Measurements from ENCODE around the gene HOOK1.

The HOOK1 gene

GRCh38 chr1:59798600-59798999 is 16.1 kb upstream of the HOOK1 start:
- H3K4me3 ChIP-seq (ENCODE audit: low read depth, low read length), result no peak overlapping the region
- no peak for TF ChIP-seq MAX (IDR thresholded peaks at IDR 0.05; ENCODE audit: low read depth, low read length)
- no peak for DNase-seq (ENCODE audit: low read depth)

GRCh38 chr1:59803458-59804038 is 11.2 kb upstream of the HOOK1 start:
- H3K4me3 ChIP-seq (ENCODE audit: low read depth, low read length), result no peak overlapping the region
- TF ChIP-seq CTCF (IDR thresholded peaks at IDR 0.05; ENCODE audit: low read depth, low read length) (no peak), POLR2A (IDR thresholded peaks at IDR 0.05; ENCODE audit: extremely low read depth, insufficient read length) (no peak), MYC (IDR thresholded peaks at IDR 0.05; ENCODE audit: low read depth, low read length) (no peak), MAX (IDR thresholded peaks at IDR 0.05; ENCODE audit: low read depth, low read length) (no peak)
- DNase-seq (ENCODE audit: low read depth), result no peak

- H3K4me3 ChIP-seq (ENCODE audit: low read depth, low read length), result no peak overlapping the region
- no peak for DNase-seq (ENCODE audit: low read depth)
- no peak for TF ChIP-seq CTCF (IDR thresholded peaks at IDR 0.05; ENCODE audit: low read depth, low read length)
- no peak for TF ChIP-seq MAX (IDR thresholded peaks at IDR 0.05; ENCODE audit: low read depth, low read length)
- no peak for TF ChIP-seq POLR2A (IDR thresholded peaks at IDR 0.05; ENCODE audit: extremely low read depth, insufficient read length)
- TF ChIP-seq MYC (IDR thresholded peaks at IDR 0.05; ENCODE audit: low read depth, low read length), result no peak
Measured at GRCh38 chr1:59804301-59804700, 10.4 kb upstream of the HOOK1 start.

- DNase-seq (ENCODE audit: low read depth), result no peak
- TF ChIP-seq POLR2A (IDR thresholded peaks at IDR 0.05; ENCODE audit: extremely low read depth, insufficient read length) (no peak), CTCF (IDR thresholded peaks at IDR 0.05; ENCODE audit: low read depth, low read length) (no peak), MAX (IDR thresholded peaks at IDR 0.05; ENCODE audit: low read depth, low read length) (no peak), MYC (IDR thresholded peaks at IDR 0.05; ENCODE audit: low read depth, low read length) (no peak)
- no peak overlapping the region for H3K4me3 ChIP-seq (ENCODE audit: low read depth, low read length)
Measured at GRCh38 chr1:59805554-59805953, 9.2 kb upstream of the HOOK1 start.

- TF ChIP-seq MYC (IDR thresholded peaks at IDR 0.05; ENCODE audit: low read depth, low read length) (no peak), MAX (IDR thresholded peaks at IDR 0.05; ENCODE audit: low read depth, low read length) (no peak), POLR2A (IDR thresholded peaks at IDR 0.05; ENCODE audit: extremely low read depth, insufficient read length) (no peak)
- no peak for DNase-seq (ENCODE audit: low read depth)
Measured at GRCh38 chr1:59814180-59814900, 409 bp upstream of the HOOK1 start.

GRCh38 chr1:59815892-59816291 is 1.1 kb downstream of the HOOK1 start:
- TF ChIP-seq MYC (IDR thresholded peaks at IDR 0.05; ENCODE audit: low read depth, low read length) (no peak), CTCF (IDR thresholded peaks at IDR 0.05; ENCODE audit: low read depth, low read length) (no peak), POLR2A (IDR thresholded peaks at IDR 0.05; ENCODE audit: extremely low read depth, insufficient read length) (no peak), MAX (IDR thresholded peaks at IDR 0.05; ENCODE audit: low read depth, low read length) (no peak)
- DNase-seq (ENCODE audit: low read depth), result no peak
- no peak overlapping the region for H3K4me3 ChIP-seq (ENCODE audit: low read depth, low read length)

More at GRCh38 chr1:59814180-59814900, 409 bp upstream of the HOOK1 start:
- H3K4me3 ChIP-seq (ENCODE audit: low read depth, low read length), result no peak overlapping the region
